Breast epithelium (tissue), 3 donors: ENCODE results near the gene INTS1.

Experiments used
- POLR2A ChIP-seq: fragments of 450-650 bp; IDR thresholded peaks from one replicate; pipeline ENCODE4 v1.6.1; 2016; ENCODE audit warnings: antibody characterized with exemption, mild to moderate bottlenecking, moderate library complexity
- POLR2AphosphoS5 ChIP-seq, 3 donors: sonication (generic); formaldehyde crosslinking; IDR thresholded peaks; one replicate each; pipeline ENCODE4 v1.6.1; 2017; ENCODE audit warnings: antibody characterized with exemption in 3 of 3
- TF ChIP-seq, protein P1 (sequence below), 3 donors: fragments of 450-650 bp; IDR thresholded peaks; one replicate each; pipeline ENCODE4 v1.5.1; 2016 to 2017; ENCODE audit warnings: antibody characterized with exemption in 3 of 3, mild to moderate bottlenecking in 3 of 3, moderate library complexity in 3 of 3

DNA sequence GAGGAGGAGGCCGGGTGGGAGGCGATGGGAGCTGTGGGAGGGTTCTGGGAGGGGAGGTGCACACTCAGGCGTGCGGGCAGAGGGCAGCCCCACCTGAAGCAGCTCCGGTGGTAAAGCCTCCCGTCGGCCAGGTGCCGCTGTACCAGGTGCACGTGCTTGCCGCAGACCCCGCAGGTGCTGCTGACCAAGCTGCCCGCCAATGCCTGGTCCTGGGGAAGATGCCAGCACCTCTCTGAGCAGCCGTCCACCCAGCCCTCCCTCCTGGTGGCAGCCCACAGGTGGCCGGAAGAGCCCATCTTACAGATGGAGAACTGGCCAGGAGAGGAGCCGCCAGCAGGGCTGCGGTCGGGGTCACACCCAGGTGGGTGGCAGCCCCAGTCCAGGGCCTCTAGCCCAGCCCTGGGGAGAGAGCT lies 57.6 kb downstream of the INTS1 start:
- TF ChIP-seq, protein P1, sequence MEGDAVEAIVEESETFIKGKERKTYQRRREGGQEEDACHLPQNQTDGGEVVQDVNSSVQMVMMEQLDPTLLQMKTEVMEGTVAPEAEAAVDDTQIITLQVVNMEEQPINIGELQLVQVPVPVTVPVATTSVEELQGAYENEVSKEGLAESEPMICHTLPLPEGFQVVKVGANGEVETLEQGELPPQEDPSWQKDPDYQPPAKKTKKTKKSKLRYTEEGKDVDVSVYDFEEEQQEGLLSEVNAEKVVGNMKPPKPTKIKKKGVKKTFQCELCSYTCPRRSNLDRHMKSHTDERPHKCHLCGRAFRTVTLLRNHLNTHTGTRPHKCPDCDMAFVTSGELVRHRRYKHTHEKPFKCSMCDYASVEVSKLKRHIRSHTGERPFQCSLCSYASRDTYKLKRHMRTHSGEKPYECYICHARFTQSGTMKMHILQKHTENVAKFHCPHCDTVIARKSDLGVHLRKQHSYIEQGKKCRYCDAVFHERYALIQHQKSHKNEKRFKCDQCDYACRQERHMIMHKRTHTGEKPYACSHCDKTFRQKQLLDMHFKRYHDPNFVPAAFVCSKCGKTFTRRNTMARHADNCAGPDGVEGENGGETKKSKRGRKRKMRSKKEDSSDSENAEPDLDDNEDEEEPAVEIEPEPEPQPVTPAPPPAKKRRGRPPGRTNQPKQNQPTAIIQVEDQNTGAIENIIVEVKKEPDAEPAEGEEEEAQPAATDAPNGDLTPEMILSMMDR (IDR thresholded peaks at IDR 0.05) = no peak
- no peak for TF ChIP-seq POLR2A
- no peak for TF ChIP-seq POLR2AphosphoS5 (IDR thresholded peaks at IDR 0.05)
